ENCODE measurements around the gene SLC8B1. TPM values are rescaled to one million over a fixed set of nuclear protein-coding genes. Genes with fewer than 3 reads are reported as not detected.

The SLC8B1 gene
- 15.2 TPM for total RNA-seq
- 55.9 TPM for polyA plus RNA-seq
- long read RNA-seq, donor 1 = 0 reads
- long read RNA-seq, donor 2 = 0 reads
- long read RNA-seq, donor 3, partial matches to known transcripts = 0 of 4 reads
- long read RNA-seq, donor 3, other reads (novel, unspliced or antisense) = 0 of 4 reads
- long read RNA-seq, donor 4, partial matches to known transcripts = 0 of 1 reads
- long read RNA-seq, donor 4, other reads (novel, unspliced or antisense) = 0 of 1 reads
- long read RNA-seq, donor 5, partial matches to known transcripts = 0 of 2 reads
- long read RNA-seq, donor 5, other reads (novel, unspliced or antisense) = 0 of 2 reads
- long read RNA-seq, donor 6, partial matches to known transcripts = 0 of 6 reads
- long read RNA-seq, donor 6, other reads (novel, unspliced or antisense) = 0 of 6 reads
- long read RNA-seq, donor 7, partial matches to known transcripts = 0 of 1 reads
- long read RNA-seq, donor 7, other reads (novel, unspliced or antisense) = 0 of 1 reads
- long read RNA-seq, donor 8 = 0 reads
- long read RNA-seq, donor 9, partial matches to known transcripts = 0 of 1 reads
- long read RNA-seq, donor 9, other reads (novel, unspliced or antisense) = 0 of 1 reads
- long read RNA-seq, donor 10, partial matches to known transcripts = 9 of 9 reads
- long read RNA-seq, donor 10, other reads (novel, unspliced or antisense) = 0 of 9 reads

DNA sequence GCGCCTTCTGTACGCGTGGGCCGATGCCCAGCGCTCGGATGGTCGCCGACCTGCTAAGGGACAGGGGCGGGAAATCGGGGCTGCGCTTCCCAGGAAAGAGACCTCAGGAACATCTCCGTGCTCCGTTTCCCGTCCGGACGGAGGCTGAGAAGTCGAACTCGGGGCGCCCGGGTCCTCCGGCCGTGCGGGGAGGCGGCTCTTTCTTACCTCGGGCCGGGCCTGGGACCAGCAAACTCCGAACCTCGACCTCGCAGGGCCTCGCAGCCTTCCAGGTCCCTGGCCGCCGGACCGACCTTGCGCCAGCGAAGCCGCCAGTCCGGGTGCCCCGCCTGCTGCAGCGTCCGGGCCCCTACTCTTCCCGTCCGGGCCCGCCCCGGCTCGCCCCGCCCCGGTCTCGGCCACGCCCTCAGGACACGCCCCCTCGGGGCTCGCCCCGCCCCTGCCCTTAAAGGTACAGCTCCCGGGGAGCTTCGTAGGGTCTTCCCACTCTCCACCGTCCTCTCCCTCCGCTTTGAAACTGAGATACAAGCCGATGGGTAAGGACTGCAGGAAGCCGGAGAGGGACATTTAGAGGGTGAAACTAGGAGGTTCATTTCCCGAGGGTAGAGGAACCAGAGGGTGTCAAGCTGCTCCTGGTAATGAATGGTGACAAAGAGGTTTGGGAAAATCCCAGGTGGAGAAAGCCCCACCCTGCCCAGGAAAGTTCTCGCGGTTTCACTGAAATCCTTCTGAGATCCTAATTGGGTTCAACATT is at the start of gene SLC8B1:
Gene SLC8B1 (minus strand): TSS at position 324 of the 754 bp plus-strand sequence. CDS start 2,231 bp downstream, outside the sequence.
- DNase-seq (ENCODE audit: low read depth in 6 of 9, low spot score in 9 of 9) = peak in 8 of 9 donors; percentile 44 to 86 (median 72)
- H3K9me3 ChIP-seq (ENCODE audit: control insufficient read depth in 2 of 2, insufficient read depth in 1 of 2, low read length in 1 of 2) = no peaks in the 10 kb centered on the region
- peaks cover 26 to 29% of the 10 kb centered on the region in 2 donors for H3K36me3 ChIP-seq (ENCODE audit: control insufficient read depth in 2 of 2, insufficient read depth in 2 of 2, low read length in 1 of 2)
- 1% methylated on average over 62 of the region's 62 CpGs for WGBS
- peaks cover 11 to 18% of the 10 kb centered on the region in 2 donors for H3K4me1 ChIP-seq (ENCODE audit: control insufficient read depth in 2 of 2, insufficient read depth in 2 of 2, low read length in 2 of 2)
- H3K4me3 ChIP-seq (ENCODE audit: low read length in 2 of 2) = peak within 1 kb of the TSS; percentile 71 to 80
- H3K27me3 ChIP-seq (ENCODE audit: control insufficient read depth in 2 of 2, insufficient read depth in 1 of 2, low read length in 1 of 2) = no peaks in the 10 kb centered on the region
- peak within 1 kb of the TSS; percentile 62 to 85 for H3K27ac ChIP-seq (ENCODE audit: low read depth in 1 of 2, low read length in 1 of 2)

DNA sequence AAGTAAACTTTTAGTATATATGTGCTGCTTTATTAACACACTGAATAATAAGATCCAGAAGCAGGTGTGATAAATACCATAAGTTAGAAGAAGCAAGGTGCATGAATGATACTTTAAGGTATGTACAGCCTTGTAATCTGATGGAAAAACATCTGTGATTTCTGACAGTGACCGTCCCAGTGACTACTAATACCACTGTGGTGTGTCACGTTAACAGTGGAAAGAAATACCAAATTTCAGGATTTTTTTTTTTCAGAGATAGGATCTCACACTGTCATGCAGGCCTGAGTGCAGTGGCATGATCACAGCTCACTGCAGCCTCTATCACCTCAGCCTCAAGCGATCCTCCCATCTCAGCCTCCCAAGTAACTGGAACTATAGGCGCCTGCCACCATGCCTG is 47.3 kb upstream of the SLC8B1 start:
- no peak overlapping the region for H3K27ac ChIP-seq (ENCODE audit: low read depth in 1 of 2, low read length in 1 of 2)

DNA sequence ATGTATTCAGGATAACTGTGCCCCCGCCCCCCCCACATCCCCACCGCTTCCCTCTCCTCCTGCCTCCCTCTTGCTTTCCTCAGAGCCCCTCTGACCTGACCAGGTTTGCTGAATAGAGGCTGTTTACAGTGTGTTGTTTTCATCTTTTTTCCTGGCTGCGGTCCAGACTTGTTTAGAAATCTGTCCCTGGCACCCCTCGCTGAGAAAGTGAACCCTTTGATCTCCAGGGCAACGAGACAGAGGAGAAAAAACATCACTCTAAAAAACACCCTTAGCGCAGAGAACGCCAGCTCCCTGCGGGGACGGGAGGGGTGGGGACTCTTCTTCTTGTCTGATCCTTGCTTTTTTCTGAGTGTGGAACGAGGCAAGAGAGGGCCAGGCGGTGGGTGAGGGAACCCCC is 46.3 kb upstream of the SLC8B1 start:
- no peak for DNase-seq (ENCODE audit: low read depth in 6 of 9, low spot score in 9 of 9)
- Histone ChIP-seq H3K9me3 (ENCODE audit: control insufficient read depth in 2 of 2, insufficient read depth in 1 of 2, low read length in 1 of 2) (no peaks in the 10 kb centered on the region), H3K27ac (ENCODE audit: low read depth in 1 of 2, low read length in 1 of 2) (no peak overlapping the region), H3K27me3 (ENCODE audit: control insufficient read depth in 2 of 2, insufficient read depth in 1 of 2, low read length in 1 of 2) (no peaks in the 10 kb centered on the region), H3K4me3 (ENCODE audit: low read length in 2 of 2) (no peak overlapping the region), H3K4me1 (ENCODE audit: control insufficient read depth in 2 of 2, insufficient read depth in 2 of 2, low read length in 2 of 2) (no peaks in the 10 kb centered on the region), H3K36me3 (ENCODE audit: control insufficient read depth in 2 of 2, insufficient read depth in 2 of 2, low read length in 1 of 2) (peaks cover 0 to 11% of the 10 kb centered on the region in 2 donors)
- 92% methylated on average over 11 of the region's 11 CpGs for WGBS

More for the DNA sequence above, 47.3 kb upstream of the SLC8B1 start:
- Histone ChIP-seq H3K4me3 (ENCODE audit: low read length in 2 of 2) (no peak overlapping the region), H3K27me3 (ENCODE audit: control insufficient read depth in 2 of 2, insufficient read depth in 1 of 2, low read length in 1 of 2) (no peaks in the 10 kb centered on the region), H3K4me1 (ENCODE audit: control insufficient read depth in 2 of 2, insufficient read depth in 2 of 2, low read length in 2 of 2) (no peaks in the 10 kb centered on the region), H3K9me3 (ENCODE audit: control insufficient read depth in 2 of 2, insufficient read depth in 1 of 2, low read length in 1 of 2) (no peaks in the 10 kb centered on the region), H3K36me3 (ENCODE audit: control insufficient read depth in 2 of 2, insufficient read depth in 2 of 2, low read length in 1 of 2) (peaks cover 0 to 11% of the 10 kb centered on the region in 2 donors)
- DNase-seq (ENCODE audit: low read depth in 6 of 9, low spot score in 9 of 9) = no peak
- WGBS = 97% methylated on average over 4 of the region's 4 CpGs

DNA sequence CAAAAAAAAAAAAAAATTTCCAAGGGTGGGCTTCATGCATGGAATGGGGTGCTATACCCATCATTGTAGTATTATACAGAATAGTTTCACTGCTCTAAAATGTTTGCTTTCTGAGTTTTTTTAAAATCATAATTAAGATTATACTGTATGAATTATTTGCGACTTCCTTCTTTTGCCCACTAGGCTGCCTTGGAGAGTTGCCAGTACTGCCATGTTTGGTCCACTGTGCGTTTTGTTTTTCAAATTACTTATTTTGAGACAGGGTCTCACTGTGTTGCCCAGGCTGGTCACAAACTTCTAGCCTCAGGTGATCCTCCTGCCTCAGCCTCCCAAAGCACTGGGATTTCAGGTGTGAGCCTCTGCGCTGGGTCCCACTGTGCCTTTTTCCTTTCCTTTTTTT is 43.4 kb upstream of the SLC8B1 start:
- WGBS = 87% methylated on average over 3 of the region's 3 CpGs
- Histone ChIP-seq H3K27me3 (ENCODE audit: control insufficient read depth in 2 of 2, insufficient read depth in 1 of 2, low read length in 1 of 2) (no peaks in the 10 kb centered on the region), H3K4me1 (ENCODE audit: control insufficient read depth in 2 of 2, insufficient read depth in 2 of 2, low read length in 2 of 2) (no peaks in the 10 kb centered on the region), H3K9me3 (ENCODE audit: control insufficient read depth in 2 of 2, insufficient read depth in 1 of 2, low read length in 1 of 2) (no peaks in the 10 kb centered on the region), H3K27ac (ENCODE audit: low read depth in 1 of 2, low read length in 1 of 2) (no peak overlapping the region), H3K4me3 (ENCODE audit: low read length in 2 of 2) (no peak overlapping the region), H3K36me3 (ENCODE audit: control insufficient read depth in 2 of 2, insufficient read depth in 2 of 2, low read length in 1 of 2) (peaks cover 0 to 6% of the 10 kb centered on the region in 2 donors)
- DNase-seq (ENCODE audit: low read depth in 6 of 9, low spot score in 9 of 9) = no peak

DNA sequence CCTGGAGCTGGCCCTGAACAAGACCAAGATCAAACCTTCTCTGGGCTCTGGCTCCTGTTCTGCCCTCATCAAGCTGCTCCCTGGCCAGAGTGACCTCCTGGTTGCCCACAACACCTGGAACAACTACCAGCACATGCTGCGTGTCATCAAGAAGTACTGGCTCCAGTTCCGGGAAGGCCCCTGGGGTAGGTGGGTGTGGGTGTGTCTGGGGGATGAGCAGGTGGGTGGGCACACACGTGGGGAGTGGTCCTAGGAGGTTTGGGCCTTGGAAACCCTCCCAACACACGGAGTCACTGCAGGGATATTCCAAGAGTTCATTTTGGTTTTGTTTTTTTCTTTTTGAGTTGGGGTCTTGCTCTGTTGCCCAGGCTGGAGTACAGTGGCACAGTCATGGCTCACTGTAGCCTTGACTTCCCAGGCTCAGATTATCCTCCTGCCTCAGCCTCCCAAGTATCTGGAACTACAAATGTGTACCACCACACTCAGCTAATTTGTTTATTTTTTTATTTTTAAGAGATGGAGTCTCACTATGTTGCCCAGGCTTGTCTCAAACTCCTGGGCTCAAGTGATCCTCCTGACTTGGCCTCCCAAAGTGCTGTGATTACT is 40.0 kb upstream of the SLC8B1 start:
- 91% methylated on average over 4 of the region's 4 CpGs for WGBS
- no peaks in the 10 kb centered on the region for H3K4me1 ChIP-seq (ENCODE audit: control insufficient read depth in 2 of 2, insufficient read depth in 2 of 2, low read length in 2 of 2)
- no peaks in the 10 kb centered on the region for H3K27me3 ChIP-seq (ENCODE audit: control insufficient read depth in 2 of 2, insufficient read depth in 1 of 2, low read length in 1 of 2)
- DNase-seq (ENCODE audit: low read depth in 6 of 9, low spot score in 9 of 9) = no peak
- no peaks in the 10 kb centered on the region for H3K9me3 ChIP-seq (ENCODE audit: control insufficient read depth in 2 of 2, insufficient read depth in 1 of 2, low read length in 1 of 2)
- no peak overlapping the region for H3K27ac ChIP-seq (ENCODE audit: low read depth in 1 of 2, low read length in 1 of 2)
- no peaks in the 10 kb centered on the region for H3K36me3 ChIP-seq (ENCODE audit: control insufficient read depth in 2 of 2, insufficient read depth in 2 of 2, low read length in 1 of 2)
- H3K4me3 ChIP-seq (ENCODE audit: low read length in 2 of 2) = no peak overlapping the region

DNA sequence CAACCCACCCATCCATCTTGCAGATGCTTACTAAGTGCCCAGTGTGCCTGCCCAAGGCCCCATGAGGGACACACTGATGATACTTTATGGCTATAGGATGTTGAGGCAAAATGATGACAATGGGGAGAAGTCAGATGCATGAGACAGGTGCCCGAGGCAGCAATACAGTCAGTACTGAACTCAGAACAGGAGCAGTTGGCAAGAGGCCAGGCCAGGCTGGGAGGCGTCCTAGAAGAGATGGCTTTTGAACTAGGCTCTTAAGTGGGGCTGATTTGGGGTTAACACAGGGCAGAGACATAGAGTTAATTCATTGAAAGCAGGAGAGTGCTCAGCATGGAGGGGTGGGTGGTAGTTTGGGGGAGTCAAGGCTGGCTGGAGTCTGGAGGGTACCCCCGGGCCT is 39.1 kb upstream of the SLC8B1 start:
- 82% methylated on average over 3 of the region's 3 CpGs for WGBS
- Histone ChIP-seq H3K9me3 (ENCODE audit: control insufficient read depth in 2 of 2, insufficient read depth in 1 of 2, low read length in 1 of 2) (no peaks in the 10 kb centered on the region), H3K27ac (ENCODE audit: low read depth in 1 of 2, low read length in 1 of 2) (no peak overlapping the region), H3K4me1 (ENCODE audit: control insufficient read depth in 2 of 2, insufficient read depth in 2 of 2, low read length in 2 of 2) (no peaks in the 10 kb centered on the region), H3K4me3 (ENCODE audit: low read length in 2 of 2) (no peak overlapping the region), H3K27me3 (ENCODE audit: control insufficient read depth in 2 of 2, insufficient read depth in 1 of 2, low read length in 1 of 2) (no peaks in the 10 kb centered on the region), H3K36me3 (ENCODE audit: control insufficient read depth in 2 of 2, insufficient read depth in 2 of 2, low read length in 1 of 2) (no peaks in the 10 kb centered on the region)
- no peak for DNase-seq (ENCODE audit: low read depth in 6 of 9, low spot score in 9 of 9)

DNA sequence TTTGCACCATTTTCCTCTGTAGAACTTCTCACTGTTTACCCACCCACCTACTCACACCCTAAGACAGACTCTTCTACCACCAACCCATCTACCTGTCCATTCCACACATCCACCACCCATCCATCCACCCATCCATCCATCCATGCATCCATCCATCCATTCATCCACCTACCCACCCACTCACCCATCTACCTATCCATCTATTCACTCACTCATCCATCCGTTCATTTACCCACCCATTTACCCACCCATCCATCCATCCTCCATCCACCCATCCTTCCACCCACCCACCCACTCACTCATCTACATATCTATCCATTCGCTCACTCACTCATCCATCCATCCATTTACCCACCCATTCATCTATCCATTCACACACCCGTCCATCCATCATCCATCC is 38.5 kb upstream of the SLC8B1 start:
- Histone ChIP-seq H3K36me3 (ENCODE audit: control insufficient read depth in 2 of 2, insufficient read depth in 2 of 2, low read length in 1 of 2) (no peaks in the 10 kb centered on the region), H3K27ac (ENCODE audit: low read depth in 1 of 2, low read length in 1 of 2) (no peak overlapping the region), H3K27me3 (ENCODE audit: control insufficient read depth in 2 of 2, insufficient read depth in 1 of 2, low read length in 1 of 2) (no peaks in the 10 kb centered on the region), H3K9me3 (ENCODE audit: control insufficient read depth in 2 of 2, insufficient read depth in 1 of 2, low read length in 1 of 2) (no peaks in the 10 kb centered on the region), H3K4me3 (ENCODE audit: low read length in 2 of 2) (no peak overlapping the region), H3K4me1 (ENCODE audit: control insufficient read depth in 2 of 2, insufficient read depth in 2 of 2, low read length in 2 of 2) (no peaks in the 10 kb centered on the region)
- 97% methylated on average over 3 of the region's 3 CpGs for WGBS
- DNase-seq (ENCODE audit: low read depth in 6 of 9, low spot score in 9 of 9) = no peak

DNA sequence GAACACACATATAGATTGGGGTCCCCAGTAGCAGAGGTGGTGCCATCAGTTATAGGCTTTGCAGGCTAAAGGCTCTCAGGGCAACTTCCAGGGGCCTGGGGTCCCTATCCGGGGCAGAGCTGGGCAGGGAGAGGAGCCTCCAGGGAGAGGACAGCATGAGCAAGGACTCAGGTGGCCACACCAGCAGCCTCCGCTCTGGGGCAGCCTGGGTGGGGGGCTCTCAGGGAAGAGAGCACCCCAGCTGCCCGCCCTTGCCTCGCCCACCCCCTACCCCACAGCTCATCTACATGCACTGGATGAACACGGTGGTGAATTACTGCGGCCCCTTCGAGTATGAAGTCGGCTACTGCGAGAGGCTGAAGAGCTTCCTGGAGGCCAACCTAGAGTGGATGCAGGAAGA is 37.5 kb upstream of the SLC8B1 start:
- H3K4me3 ChIP-seq (ENCODE audit: low read length in 2 of 2) = no peak overlapping the region
- H3K4me1 ChIP-seq (ENCODE audit: control insufficient read depth in 2 of 2, insufficient read depth in 2 of 2, low read length in 2 of 2) = no peaks in the 10 kb centered on the region
- WGBS = 98% methylated on average over 9 of the region's 9 CpGs
- H3K27me3 ChIP-seq (ENCODE audit: control insufficient read depth in 2 of 2, insufficient read depth in 1 of 2, low read length in 1 of 2) = no peaks in the 10 kb centered on the region
- no peaks in the 10 kb centered on the region for H3K36me3 ChIP-seq (ENCODE audit: control insufficient read depth in 2 of 2, insufficient read depth in 2 of 2, low read length in 1 of 2)
- H3K27ac ChIP-seq (ENCODE audit: low read depth in 1 of 2, low read length in 1 of 2) = no peak overlapping the region
- DNase-seq (ENCODE audit: low read depth in 6 of 9, low spot score in 9 of 9) = no peak
- no peaks in the 10 kb centered on the region for H3K9me3 ChIP-seq (ENCODE audit: control insufficient read depth in 2 of 2, insufficient read depth in 1 of 2, low read length in 1 of 2)
